Posterior vena cava (tissue), 2 donors: ENCODE results near the gene F2R. TPM values are rescaled to one million over a fixed set of nuclear protein-coding genes. Genes with fewer than 3 reads are reported as not detected.
"Not testable (repeated sequence)": the region's sequence is repeated elsewhere in the genome, so short reads cannot be mapped to it uniquely, and the experiment has no call there.

Source experiments
- DNase-seq: peaks from one replicate; pipeline ENCODE4 v3.0.0-alpha.2; 2020; ENCODE audit warnings: low spot score
- intact Hi-C, 2 donors: fragments of 100-400 bp; cut with DNase I; formaldehyde crosslinking; loops; one replicate each; pipeline versions ENCODE4 v1.14.1 to v1.14.2; 2022 to 2023
- total RNA-seq, 2 donors: library from RNA; stranded (reverse); fragmentation: NEBNext Ultra II Directional; extraction: Animal tissue kit (Norgen Biotek cat#: 25700); gene quantifications; one replicate each; pipeline ENCODE4 v1.2.1, GENCODE V29; 2021
- donor health status: DM: yes; HTN: yes; CAD: no.
- donor health status: DM: yes; HTN: yes; CAD: no.

Gene F2R
- total RNA-seq, 2 donors from 2014 or later, result 13.9 to 19.9 TPM

DNA sequence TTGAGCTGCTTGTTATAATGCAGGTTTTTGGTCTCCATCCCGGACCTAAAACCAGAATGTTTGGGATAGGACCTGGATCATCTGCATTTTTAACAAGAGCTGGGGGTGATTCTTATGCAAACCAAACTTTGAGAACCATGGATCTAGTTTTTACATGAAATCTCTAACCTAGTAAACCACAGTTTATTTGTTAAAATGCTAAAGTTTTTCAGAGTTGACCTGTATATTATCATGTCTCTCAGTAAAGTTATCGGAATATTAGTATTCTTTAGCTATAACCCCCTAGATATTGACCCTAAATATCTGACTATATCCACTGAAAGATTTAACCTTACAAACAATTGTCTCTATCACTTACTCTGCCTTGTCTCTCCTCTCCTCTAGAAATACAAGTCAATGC, 28.7 kb downstream of the F2R start:
- DNase-seq, result no peak
- intact Hi-C loops, result no loop called here

- intact Hi-C loops, result no loop called here
- DNase-seq, result no peak
Observed at GRCh38 chr5:76745670-76746069, 29.7 kb downstream of the F2R start.

GRCh38 chr5:76746677-76747076, 30.8 kb downstream of the F2R start:
- DNase-seq, result no peak
- intact Hi-C loops, result no loop called here

DNA sequence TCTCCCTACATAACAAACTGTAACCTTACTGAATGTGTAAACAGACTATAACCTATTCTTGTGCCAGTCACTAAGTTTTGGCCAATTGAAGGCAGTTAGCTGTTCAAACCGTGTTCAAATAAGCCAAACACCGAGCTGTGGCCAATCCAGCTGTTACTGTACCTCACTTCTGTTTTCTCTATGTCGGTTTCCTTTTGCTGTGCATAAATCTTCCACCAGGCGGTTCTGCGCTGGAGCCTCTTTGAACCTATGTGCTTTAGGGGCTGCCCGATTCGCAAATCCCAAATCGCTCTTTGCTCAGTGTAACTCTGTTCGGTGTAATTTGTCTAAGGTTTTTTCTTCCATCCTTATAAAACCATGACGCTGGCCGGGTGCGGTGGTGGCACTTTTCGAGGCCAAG, 31.8 kb downstream of the F2R start:
- intact Hi-C loops, result no loop called here

DNA sequence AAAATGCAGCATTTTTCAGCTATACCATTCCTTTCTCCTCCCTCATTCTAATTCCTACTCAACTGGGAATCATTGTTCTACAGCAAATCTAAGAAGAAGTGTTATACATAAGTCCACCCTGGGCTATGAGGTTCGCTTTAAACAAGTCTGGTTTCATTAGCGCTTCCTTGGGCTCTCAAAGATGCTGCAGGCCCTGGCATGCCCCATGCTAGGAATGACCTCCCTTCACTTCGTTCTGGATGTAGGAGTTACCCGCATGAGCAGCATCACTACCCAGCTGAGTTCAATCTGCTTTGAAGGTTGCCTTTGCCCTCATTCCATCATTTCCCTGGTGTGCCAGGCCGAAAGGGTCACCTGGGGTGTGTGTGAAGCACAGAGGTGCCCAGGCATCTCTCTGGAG, 35.4 kb downstream of the F2R start:
- no peak for DNase-seq
- intact Hi-C loops, result no loop called here

More for the DNA sequence above, 31.8 kb downstream of the F2R start:
- DNase-seq, result no peak

DNA sequence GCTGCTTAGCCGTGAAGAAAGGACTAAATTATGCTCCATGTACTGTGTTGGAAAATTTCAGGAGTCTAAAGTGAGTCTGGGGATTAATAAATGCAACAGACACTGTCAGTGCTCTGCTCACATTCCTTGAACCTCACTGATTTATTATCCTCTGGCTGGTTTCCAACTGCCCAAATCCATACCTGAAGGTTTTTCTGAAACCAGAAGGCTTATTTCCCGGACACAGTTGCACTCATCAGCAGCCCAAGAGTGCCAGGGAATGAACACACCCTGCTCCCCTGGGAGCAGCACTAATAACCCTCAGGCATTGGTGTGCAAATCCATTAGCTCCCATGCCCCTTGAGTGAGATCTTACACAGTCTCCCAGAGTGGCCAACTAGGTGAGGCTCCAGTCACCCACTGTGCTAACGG, 38.7 kb downstream of the F2R start:
- intact Hi-C loops, result no loop called here
- DNase-seq, result no peak

GRCh38 chr5:76755779-76756637, 40.1 kb downstream of the F2R start:
- intact Hi-C loops, result no loop called here
- no peak for DNase-seq

DNA sequence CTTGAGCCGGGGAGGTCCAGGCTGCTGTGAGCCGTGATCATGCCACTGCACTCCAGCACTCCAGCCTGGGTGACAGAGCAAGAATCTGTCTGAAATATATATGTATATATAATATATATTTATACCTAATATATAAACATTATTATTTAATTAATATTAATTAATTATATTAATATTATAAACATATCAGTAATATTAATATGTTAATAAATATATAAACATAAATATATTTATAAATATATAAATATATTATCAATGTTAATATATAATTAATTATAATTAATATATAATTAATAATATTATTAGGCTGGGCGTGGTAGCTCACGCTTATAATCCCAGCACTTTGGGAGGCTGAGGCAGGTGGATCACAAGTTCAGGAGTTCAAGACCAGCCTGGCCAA, 41.1 kb downstream of the F2R start:
- DNase-seq, result no peak
- intact Hi-C loops, result no loop called here

DNA sequence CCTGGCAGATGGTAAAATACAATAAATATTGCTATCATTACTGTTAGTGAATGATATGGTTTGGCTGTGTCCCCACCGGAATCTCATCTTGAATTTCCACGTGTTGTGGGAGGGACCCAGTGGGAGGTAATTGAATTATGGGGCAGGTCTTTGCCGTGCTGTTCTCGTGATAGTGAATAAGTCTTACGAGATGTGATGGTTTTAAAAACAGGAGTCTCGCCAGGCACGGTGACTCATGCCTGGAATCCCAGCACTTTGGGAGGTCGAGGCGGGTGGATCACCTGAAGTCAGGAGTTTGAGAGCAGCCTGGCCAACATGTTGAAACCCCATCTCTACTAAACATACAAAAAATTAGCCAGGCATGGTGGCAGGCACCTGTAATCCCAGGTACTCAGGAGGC, 45.2 kb downstream of the F2R start:
- DNase-seq, intact Hi-C loops: not testable (repeated sequence)

DNA sequence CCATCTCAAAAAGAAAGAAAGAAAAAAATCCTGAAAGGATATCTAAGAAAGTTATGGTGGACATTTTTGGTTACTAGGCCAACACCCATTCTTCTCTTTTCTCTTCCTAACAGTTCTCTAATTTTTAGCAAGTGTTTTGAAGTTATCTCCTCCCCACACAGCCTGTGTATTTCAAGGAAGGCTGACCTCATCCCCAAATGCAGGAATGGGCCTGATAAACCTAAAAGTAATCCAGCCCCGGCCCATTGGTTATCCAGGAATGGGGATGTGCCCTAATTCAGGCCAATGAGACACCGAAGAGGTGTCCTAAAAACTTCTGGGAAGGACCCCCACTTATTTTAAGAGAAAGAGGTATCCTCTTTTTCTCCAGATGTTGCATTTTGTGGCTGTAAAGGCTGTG, 46.6 kb downstream of the F2R start:
- DNase-seq, result no peak
- intact Hi-C loops, result no loop called here

DNA sequence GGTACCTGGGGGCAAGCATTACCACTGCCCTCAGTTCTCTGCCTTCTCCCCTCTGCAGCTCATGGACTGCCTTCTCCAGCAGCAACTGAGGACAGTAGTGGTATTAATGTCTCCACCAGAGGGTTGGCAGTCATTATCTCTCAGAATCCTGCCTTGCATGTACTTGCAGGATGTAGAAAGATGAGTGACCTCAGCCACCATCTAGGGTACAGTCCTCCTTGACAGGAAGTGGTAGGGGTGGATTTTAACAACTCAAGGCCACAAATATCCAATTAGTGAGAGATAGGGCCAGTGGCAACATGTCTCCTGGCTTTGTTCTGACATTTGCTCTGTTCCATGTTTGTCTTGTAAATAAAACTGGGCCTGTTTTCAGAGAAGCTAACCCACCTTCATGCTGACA, 47.2 kb downstream of the F2R start:
- intact Hi-C loops, result no loop called here
- DNase-seq, result no peak

DNA sequence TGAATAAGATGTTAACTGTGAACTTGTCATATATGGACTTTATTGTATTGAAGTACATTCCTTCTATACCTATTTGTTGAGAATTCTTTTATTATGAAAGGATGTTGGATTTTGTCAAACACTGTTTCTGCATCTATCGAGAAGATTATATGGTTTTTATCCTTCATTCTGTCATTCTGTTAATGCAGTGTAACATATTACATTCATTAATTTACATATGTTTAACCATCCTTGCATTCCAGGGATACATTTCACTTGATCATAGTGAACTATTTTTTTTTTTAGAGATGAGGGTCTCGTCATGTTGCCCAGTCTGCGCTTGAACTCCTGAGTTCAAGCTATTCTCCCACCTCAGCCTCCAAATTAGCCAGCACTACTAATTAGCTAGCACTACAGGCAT, 48.4 kb downstream of the F2R start:
- DNase-seq, result no peak
- intact Hi-C loops, result no loop called here

- intact Hi-C loops, result no loop called here
- DNase-seq, result no peak
Observed at GRCh38 chr5:76765249-76765648, 49.3 kb downstream of the F2R start.

- intact Hi-C loops, result no loop called here
- no peak for DNase-seq
Observed at GRCh38 chr5:76766746-76767145, 50.8 kb downstream of the F2R start.

- intact Hi-C loops, result not testable (repeated sequence)
Observed at GRCh38 chr5:76771041-76771440, 55.1 kb downstream of the F2R start.

DNA sequence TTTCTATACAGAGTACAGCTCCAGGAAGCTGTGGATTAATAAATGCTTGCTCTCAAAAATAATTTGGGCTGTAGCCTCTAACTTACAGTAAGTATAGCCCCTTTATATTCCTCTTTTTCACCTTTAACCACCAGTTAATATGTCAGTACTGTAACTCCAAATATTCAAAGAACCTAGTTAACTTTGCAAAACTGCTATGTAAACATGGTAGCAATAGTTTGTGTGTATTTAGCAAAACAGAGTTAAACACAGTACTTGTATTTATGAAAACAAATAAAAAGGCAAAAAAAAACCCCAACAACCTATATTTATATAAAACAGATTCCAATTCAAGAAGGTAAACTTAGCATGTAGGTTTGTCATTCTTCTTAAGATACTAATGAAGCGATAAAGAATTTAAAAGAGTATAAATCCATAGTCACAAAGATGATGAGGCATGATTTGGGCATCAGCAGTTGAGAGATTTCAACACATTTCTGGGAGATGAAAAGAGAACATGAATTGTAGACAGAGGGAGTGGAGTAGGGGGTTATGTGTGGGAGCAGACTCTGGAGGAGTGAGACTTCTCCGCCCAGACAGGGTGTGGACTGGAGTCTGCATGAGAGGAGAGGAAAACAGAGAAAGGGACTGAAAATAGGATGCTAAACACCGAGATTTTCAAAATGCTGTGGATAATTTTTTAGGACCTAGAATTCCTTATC, 55.9 kb downstream of the F2R start:
- intact Hi-C loops, result no loop called here
- no peak for DNase-seq

More at GRCh38 chr5:76771041-76771440, 55.1 kb downstream of the F2R start:
- not testable (repeated sequence) for DNase-seq

DNA sequence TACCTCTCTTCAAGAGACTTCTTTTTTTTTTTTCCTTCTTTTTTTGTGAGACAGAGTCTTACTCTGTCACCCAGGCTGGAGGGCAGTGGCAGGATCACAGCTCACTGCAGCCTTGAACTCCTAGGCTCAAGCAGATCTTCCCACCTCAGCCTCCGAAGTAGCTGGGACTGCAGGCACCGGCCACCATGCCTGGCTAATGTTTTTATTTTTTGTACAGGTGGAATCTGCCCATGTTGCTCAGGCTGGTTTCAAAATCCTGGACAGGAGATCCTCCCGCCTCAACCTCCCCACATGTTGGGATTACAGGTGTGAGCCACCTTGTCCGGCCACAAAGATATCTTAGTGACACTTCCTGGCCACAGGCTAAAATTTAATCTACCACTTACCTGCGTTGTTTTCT, 60.0 kb downstream of the F2R start:
- DNase-seq, result no peak
- intact Hi-C loops, result no loop called here

- intact Hi-C loops, result no loop called here
- no peak for DNase-seq
Observed at GRCh38 chr5:76776391-76776790, 60.5 kb downstream of the F2R start.

DNA sequence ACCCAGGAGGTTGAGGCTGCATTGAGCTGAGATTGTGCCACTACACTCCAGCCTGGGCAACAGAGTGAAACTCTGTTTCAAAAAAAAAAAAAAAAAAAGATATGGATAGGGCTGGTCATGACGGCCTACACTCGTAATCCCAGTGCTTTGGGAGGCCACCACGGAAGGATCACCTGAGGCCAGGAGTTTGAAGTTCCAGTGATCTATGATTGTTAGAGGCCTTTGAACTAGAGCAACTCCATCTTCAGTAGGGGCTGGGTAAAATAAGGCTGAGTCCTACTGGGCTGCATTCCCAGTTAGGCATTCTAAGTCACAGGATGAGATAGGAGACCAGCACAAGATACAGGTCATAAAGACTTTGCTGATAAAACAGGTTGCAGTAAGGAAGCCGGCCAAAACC, 64.7 kb downstream of the F2R start:
- intact Hi-C loops, DNase-seq: not testable (repeated sequence)

DNA sequence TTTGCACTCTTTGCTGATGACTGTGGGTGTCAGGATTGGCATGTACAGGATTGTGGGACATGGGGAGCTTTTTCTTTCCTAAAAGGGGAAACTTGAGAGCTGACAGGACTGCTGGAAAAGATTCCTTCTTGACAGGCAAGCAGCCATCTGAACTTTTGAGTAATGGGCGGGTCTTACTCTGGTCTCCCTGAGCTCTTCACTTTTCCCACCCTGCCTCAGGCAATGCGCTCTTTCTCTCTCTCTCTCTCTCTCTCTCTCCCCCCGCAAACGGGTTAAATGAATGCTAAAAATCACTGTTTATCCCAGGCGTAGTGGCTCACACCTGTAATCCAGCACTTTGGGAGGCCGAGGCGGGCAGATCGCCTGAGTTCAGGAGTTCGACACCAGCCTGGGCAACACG, 65.8 kb downstream of the F2R start:
- no peak for DNase-seq
- intact Hi-C loops, result no loop called here

GRCh38 chr5:76782444-76782843, 66.5 kb downstream of the F2R start:
- intact Hi-C loops, result no loop called here

More at GRCh38 chr5:76782444-76782843, 66.5 kb downstream of the F2R start:
- DNase-seq, result no peak
